Naive B cell (primary cell): ENCODE data around the gene TUBB. TPM values are rescaled to one million over a fixed set of nuclear protein-coding genes. Genes with fewer than 3 reads are reported as not detected.

Source experiments
- ATAC-seq, 2 donors: fragments of 150-1000 bp; cut with Tn5 transposase; 2 replicates each; pipeline ENCODE4 v1.10.0; 2021; ENCODE audit warnings: low read depth in 2 of 2, mild to moderate bottlenecking in 2 of 2, moderate library complexity in 2 of 2
- DNase-seq: peaks from one replicate; pipeline ENCODE4 v3.0.0; 2022
- H3K27ac Mint-ChIP-seq, 6 donors: one replicate each; pipeline ENCODE4 v1.8.0; 2020 to 2022; ENCODE audit warnings: mild to moderate bottlenecking in 6 of 6, mixed read lengths in 6 of 6, moderate library complexity in 5 of 6, inconsistent platforms in 2 of 6
- H3K27me3 Mint-ChIP-seq, 3 donors: one replicate each; pipeline ENCODE4 v1.8.0; 2021 to 2022; ENCODE audit warnings: mixed read lengths in 3 of 3, mild to moderate bottlenecking in 1 of 3
- H3K36me3 Mint-ChIP-seq, 2 donors: one replicate each; pipeline ENCODE4 v1.8.0; 2020 to 2022; ENCODE audit warnings: mixed read lengths in 2 of 2, inconsistent platforms in 1 of 2, mild to moderate bottlenecking in 1 of 2
- H3K4me1 Mint-ChIP-seq, 3 donors: one replicate each; pipeline ENCODE4 v1.8.0; 2020 to 2022; ENCODE audit warnings: mixed read lengths in 3 of 3, inconsistent platforms in 1 of 3, mild to moderate bottlenecking in 1 of 3, moderate library complexity in 1 of 3
- H3K4me3 Mint-ChIP-seq, 8 donors: one replicate each; pipeline ENCODE4 v1.8.0; 2020 to 2022; ENCODE audit warnings: mild to moderate bottlenecking in 8 of 8, mixed read lengths in 8 of 8, moderate library complexity in 8 of 8, inconsistent platforms in 2 of 8
- H3K9me3 Mint-ChIP-seq, 7 donors: one replicate each; pipeline ENCODE4 v1.8.0; 2020 to 2022; ENCODE audit warnings: mixed read lengths in 7 of 7, mild to moderate bottlenecking in 5 of 7, inconsistent platforms in 2 of 7, moderate library complexity in 1 of 7
- polyA plus RNA-seq, 6 donors: library from polyadenylated mRNA; unstranded; fragments of 300-500 nt; fragmentation: Illumina TruSeq; gene quantifications; one replicate each; pipeline ENCODE4 v1.2.3, GENCODE V29; 2021; ENCODE audit warnings: low read depth in 6 of 6

Gene TUBB
- polyA plus RNA-seq, 6 donors from 2014 or later, result 37.9 to 104 (median 73.3) TPM

DNA sequence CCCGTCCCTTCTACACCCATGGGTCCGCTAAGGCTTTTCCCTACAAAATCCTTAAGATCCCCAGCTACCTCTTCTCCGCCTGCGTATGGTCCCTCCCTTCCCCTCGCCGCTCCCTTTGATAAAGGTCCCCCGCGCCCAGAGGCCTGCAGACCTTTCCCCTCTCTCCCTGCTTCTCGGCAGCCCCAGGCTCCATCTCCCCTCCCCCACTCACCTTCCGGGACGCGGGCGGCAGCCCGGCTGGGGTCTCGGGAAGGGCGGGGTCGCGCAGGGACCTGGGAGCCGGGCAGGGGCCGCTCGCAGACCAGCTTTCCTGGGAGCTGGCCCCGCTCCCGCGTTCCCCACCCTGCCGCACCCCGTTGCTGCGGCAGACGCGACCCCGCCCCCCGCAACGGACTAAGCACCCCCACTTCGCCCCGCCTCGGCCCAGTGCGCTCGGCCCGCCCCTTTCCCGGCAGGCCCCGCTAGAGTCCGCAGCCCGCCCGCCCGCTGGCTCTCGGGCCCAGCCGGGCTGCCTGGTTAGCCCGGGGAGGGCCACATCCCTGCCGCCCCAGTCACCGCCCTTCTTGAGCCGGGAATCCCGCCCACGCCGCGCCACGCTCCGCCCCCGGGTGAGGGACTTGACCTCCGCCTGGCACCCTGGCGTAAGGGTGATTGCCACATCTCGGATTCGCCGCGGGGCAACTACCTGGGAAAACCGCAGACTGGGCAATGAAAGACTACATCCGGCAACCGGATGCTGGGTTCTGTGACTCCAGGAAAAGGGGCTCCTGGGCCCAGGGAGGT is 22.4 kb downstream of the TUBB start, which contains the start of gene FLOT1:
Gene FLOT1 (minus strand): TSS at position 372 of the 783 bp plus-strand sequence. CDS start 498 bp downstream, outside the sequence.
- Mint-ChIP-seq H3K4me1 (peaks cover 37 to 43% (median 38%) of the 10 kb centered on the region in 3 donors), H3K27me3 (peaks cover 0 to 5% (median 0%) of the 10 kb centered on the region in 3 donors), H3K36me3 (no peaks in the 10 kb centered on the region), H3K4me3 (peak within 1 kb of the TSS; percentile 83 to 96 (median 92)), H3K9me3 (no peaks in the 10 kb centered on the region), H3K27ac (peak within 1 kb of the TSS; percentile 54 to 89 (median 74))
- ATAC-seq (peak; percentile 58 to 60), DNase-seq (peak; percentile 77)

DNA sequence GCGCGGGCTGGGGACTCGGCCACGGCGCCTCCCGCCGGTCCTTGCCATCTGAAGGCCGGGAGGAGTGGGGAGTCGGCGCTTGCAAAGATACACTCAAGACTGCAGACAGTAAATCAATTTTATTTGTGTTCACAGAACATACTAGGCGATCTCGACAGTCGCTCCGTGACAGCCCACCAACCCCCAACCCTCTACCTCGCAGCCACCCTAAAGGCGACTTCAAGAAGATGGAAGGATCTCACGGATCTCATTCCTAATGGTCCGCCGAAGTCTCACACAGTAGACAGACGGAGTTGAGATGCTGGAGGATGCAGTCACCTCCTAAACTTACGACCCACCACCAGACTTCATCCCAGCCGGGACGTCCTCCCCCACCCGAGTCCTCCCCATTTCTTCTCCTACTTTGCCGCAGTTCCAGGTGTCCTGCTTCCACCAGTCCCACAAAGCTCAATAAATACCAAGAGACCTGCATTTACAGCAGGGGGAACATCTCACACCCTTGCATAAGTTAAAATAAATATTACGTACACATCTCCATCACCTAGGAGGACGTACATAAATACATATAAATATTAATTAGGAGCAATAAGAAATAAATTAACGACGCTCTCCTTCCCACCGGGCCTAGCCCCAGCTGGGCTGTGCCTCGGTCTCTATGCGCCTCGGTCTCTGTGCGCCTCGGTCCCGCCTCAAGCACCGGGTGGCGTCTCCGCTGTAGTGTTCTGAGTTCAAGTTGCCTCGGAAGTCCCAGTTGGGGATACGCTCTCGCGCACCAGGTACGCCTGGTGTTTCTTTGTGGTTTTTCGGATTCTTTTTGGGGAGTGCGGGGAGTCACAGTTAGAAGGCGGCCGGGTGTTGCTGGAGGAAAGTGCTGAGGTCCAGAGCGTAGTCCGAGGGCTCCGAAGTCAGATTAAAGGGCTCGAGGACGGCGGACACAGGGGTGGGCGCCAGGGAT is 23.2 kb downstream of the TUBB start:
- H3K4me3 Mint-ChIP-seq, result peak overlapping the region; percentile 83 to 96 (median 90)
- H3K36me3 Mint-ChIP-seq, result no peaks in the 10 kb centered on the region
- peak; percentile 21 to 22 for ATAC-seq
- peaks cover 34 to 39% (median 34%) of the 10 kb centered on the region in 3 donors for H3K4me1 Mint-ChIP-seq
- H3K27me3 Mint-ChIP-seq, result peaks cover 0 to 7% (median 0%) of the 10 kb centered on the region in 3 donors
- no peak for DNase-seq
- no peaks in the 10 kb centered on the region for H3K9me3 Mint-ChIP-seq
- H3K27ac Mint-ChIP-seq, result peak overlapping the region; percentile 54 to 89 (median 76)

DNA sequence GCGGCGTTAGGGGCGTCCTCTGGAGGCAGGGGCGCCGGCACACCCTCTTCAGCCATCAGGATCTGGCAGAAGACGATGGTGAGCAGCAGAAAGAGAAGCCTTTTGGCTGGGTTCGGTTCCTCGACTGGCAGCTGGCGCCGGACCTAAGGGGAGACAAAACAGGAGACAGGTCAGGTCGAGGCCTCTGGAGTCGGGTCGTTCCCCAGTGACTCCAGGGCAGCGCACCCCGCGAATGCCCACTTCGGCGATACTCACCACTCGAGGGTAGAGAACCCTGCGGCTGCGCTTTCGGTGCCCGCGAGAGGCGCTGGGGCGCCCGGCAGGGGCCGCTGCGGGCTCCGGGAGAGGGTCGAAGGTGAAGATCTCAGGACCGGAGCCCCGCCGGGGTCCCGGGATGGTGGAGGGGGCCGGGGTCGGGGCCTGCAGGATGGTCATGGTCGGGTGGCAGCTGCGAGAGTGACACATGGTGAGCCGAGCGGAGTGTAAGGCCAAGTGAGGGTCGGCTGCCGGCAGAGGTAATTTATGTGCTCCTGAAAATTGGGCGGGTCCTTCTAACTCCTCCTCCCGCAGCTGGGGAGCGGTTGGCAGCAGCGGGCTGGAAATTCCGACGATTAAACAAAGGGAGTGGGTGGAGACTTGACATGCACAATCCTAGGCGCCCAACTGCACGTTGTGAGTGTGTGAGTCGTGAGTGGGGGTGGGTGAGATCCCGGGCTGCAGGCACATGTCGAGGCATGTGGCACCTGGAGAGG is 24.1 kb downstream of the TUBB start, which contains the start of gene IER3:
Gene IER3 (minus strand): TSS at position 494 of the 752 bp plus-strand sequence. CDS start 29 bp downstream, at position 465.
- peak within 1 kb of the TSS; percentile 69 to 89 (median 76) for H3K27ac Mint-ChIP-seq
- ATAC-seq (peak; percentile 71 to 72), DNase-seq (peak; percentile 61)
- peaks cover 0 to 7% (median 0%) of the 10 kb centered on the region in 3 donors for H3K27me3 Mint-ChIP-seq
- peaks cover 31 to 39% (median 34%) of the 10 kb centered on the region in 3 donors for H3K4me1 Mint-ChIP-seq
- no peaks in the 10 kb centered on the region for H3K9me3 Mint-ChIP-seq
- no peaks in the 10 kb centered on the region for H3K36me3 Mint-ChIP-seq
- H3K4me3 Mint-ChIP-seq, result peak within 1 kb of the TSS; percentile 83 to 96 (median 90)

DNA sequence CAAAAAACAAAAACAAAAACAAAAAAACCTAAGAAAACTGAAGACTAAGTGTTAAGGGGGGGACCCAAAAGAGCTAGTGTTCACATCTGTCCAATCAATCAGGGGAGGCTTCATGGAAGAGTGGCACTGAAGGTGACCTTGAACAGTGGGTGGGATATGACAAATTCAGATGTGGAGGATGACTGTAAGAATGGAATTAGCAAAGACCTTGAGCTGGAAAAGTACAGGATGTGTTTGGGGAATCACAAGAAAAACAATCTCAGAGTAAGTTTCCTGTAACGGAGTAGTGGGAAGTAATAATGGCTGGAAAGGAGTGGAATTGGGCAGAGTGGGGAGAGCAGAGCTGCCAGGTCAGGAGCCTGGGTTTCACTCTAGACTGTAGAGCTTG is 27.1 kb downstream of the TUBB start:
- Mint-ChIP-seq H3K9me3 (no peaks in the 10 kb centered on the region), H3K27me3 (peaks cover 0 to 10% (median 0%) of the 10 kb centered on the region in 3 donors), H3K4me3 (no peak overlapping the region), H3K36me3 (no peaks in the 10 kb centered on the region), H3K4me1 (peaks cover 12 to 28% (median 21%) of the 10 kb centered on the region in 3 donors), H3K27ac (peak overlapping the region in 2 of 6 donors; percentile 25 to 89)
- no peak for ATAC-seq
- DNase-seq, result no peak

DNA sequence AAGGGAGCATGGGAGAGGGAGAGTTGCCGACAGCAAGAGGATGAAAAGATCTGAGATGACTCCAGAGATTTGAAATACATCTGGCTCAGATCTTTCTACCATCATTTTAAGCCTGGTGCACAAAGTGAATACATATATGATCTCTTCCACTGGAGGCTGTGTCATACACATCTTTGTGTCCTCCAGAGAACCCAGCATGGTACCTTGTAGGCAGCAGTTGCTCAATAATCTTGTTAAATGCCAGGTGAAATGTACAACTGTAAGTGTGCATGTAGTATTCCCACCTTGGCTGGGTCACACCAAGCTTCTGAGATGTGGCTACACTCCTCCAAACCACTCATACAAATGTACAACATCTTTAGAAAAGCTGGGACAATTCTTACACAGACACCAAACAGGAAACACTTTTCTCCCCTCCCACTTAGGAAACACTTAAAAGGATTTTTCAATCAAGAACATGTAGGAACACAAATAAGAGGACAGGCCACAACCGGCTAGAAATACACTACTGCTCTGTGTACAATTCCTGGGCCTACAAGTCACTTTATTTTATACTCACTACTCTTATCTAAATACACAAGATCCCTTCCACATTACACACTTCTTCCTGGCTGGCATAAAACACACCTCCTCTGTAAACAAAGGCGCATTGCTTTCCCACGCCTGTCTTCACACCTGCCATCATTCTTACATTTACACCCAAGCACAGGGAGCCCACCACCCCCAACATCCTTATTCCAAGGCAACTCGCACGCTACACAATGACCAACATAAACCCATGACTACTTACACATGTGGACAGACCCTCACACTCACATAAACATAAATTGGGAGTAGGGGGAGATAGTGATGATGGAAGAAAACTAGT is 28.0 kb downstream of the TUBB start:
- Mint-ChIP-seq H3K36me3 (no peaks in the 10 kb centered on the region), H3K4me3 (no peak overlapping the region), H3K4me1 (peaks cover 14 to 29% (median 15%) of the 10 kb centered on the region in 3 donors), H3K9me3 (no peaks in the 10 kb centered on the region), H3K27me3 (peaks cover 0 to 15% (median 0%) of the 10 kb centered on the region in 3 donors), H3K27ac (peak overlapping the region in 1 of 6 donors; percentile 5)
- DNase-seq (no peak), ATAC-seq (no peak)

DNA sequence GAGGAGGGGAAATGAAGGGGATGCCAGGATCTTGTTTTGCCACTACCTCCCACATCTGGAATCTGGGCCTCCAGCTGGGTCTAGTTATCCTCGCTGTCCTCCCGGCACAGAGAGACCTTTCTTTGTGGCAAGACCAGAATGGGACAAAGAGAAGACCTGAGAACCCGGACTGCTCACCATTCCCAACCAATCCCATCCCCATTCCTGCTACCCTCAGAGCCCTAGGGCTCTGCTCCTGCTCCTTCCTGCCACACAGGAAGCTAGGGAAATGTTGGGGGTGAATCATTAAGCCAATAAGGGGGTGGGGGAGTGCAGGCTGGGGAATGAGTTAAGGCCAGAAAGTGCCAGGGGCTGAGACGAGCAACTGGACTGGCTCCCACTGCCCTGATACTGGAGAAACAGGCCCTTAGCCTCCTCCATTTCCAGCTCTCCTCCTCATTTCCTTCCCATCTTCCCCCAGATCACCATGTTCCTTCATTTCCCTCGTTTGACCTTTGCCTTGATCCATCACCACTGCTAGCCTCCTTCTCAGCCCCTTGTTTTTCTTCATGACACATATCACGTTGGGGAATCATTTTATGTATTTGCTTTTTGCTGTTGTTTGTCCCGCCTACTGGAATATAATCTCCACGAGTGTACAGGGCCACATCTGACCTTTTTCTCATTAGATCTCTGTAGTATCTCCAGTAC is 28.8 kb downstream of the TUBB start:
- DNase-seq (no peak), ATAC-seq (no peak)
- Mint-ChIP-seq H3K4me3 (no peak overlapping the region), H3K9me3 (no peaks in the 10 kb centered on the region), H3K27ac (no peak overlapping the region), H3K36me3 (no peaks in the 10 kb centered on the region), H3K4me1 (peaks cover 6 to 21% (median 6%) of the 10 kb centered on the region in 3 donors), H3K27me3 (peaks cover 0 to 15% (median 0%) of the 10 kb centered on the region in 3 donors)

DNA sequence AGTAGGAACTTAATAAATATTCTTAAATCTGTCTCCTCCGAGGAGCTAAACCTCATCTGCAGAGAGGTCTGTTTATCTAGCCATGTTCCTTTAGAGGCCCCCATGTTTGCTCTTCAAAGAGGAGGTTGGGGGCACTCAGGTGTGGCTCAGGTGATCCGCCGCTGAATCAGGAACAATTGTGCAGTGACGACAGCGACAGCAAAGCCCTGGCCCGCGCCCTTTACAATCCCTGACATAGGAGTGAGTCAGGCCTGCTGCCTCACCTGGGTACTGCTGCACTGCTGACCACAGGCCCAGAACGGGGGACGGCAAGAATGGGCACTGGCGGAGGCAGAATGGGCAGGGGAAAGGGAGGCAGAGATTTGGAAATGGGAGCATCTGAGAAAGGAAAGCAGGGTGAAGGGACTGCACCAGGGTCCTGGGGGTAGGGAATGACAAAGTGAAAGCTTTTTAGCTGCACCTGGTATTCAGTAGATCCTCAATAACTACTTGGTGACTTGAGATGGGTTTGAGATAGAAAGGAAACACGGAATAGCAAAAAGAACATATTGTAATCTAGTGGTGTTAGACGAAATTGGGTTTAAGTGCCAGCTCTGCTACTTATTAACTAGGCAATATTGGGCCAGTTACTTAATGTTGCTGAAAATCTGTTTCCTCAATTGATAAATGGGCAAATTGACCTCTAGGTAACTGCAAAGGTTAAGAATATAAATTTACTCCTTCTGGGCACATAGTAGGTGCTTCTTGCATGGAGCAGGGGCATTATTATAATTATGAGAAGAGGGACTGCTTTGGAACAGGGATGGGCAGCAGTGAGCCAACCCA is 29.6 kb downstream of the TUBB start:
- no peak overlapping the region for H3K4me3 Mint-ChIP-seq
- ATAC-seq, result no peak
- no peak overlapping the region for H3K27ac Mint-ChIP-seq

DNA sequence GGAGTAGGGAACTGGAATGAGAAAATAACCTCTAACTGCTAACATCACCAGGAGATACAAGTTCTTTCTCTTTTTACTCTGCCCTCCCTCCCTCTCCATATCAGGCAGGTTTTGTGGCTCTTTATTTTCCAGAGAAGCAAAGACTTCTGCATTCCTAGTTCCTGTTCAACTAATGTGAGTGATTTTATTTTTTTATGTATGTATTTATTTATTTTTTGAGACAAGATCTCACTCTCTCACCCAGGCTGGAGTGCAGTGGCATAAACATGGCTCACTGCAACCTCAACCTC is 30.2 kb downstream of the TUBB start:
- no peak overlapping the region for H3K4me3 Mint-ChIP-seq
- H3K4me1 Mint-ChIP-seq, result peaks cover 0 to 8% (median 4%) of the 10 kb centered on the region in 3 donors
- H3K27me3 Mint-ChIP-seq, result peaks cover 0 to 15% (median 0%) of the 10 kb centered on the region in 3 donors
- H3K36me3 Mint-ChIP-seq, result no peaks in the 10 kb centered on the region
- no peak overlapping the region for H3K27ac Mint-ChIP-seq
- ATAC-seq, result no peak
- no peak for DNase-seq
- no peaks in the 10 kb centered on the region for H3K9me3 Mint-ChIP-seq

More for the DNA sequence above, 29.6 kb downstream of the TUBB start:
- H3K9me3 Mint-ChIP-seq, result no peaks in the 10 kb centered on the region
- peaks cover 0 to 15% (median 0%) of the 10 kb centered on the region in 3 donors for H3K27me3 Mint-ChIP-seq
- peaks cover 3 to 14% (median 4%) of the 10 kb centered on the region in 3 donors for H3K4me1 Mint-ChIP-seq
- DNase-seq, result no peak
- H3K36me3 Mint-ChIP-seq, result no peaks in the 10 kb centered on the region

DNA sequence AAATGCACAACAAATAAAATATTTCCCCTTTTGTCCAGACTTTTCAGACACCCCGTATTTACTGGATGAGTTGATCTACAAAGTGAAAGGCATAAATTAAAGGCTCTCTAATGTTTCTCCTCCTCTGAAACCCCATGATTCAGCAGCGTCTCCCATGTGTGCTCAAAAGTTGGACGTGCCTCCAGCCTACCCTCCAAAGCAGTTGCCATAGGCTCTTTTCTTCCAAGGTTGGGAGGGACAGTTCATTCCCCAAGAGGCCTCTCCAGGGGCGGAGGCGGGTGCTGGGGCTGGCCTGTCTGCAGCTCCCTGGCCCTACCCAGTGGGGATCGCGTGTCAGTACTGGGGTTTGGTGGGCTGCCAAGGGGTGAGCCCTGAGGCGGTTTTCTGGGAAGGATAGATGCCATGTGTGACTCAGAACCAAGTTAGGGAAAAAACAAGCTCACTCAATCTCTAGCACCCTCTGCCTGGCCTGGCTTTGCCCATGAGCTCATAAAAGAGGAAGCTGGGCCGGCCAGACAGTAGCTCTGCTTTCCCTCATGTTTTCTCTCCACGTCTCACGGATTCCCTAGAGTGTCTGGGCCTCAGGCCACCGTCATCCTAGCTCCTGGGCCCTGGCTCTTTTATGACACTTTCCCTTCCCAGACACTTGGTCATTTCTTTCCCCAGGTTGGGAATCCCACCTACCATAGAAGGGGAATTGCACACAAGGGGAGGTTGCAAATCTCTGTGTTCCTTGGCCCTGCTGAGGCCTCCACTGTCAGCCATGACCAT is 32.2 kb downstream of the TUBB start:
- no peaks in the 10 kb centered on the region for H3K36me3 Mint-ChIP-seq
- H3K27me3 Mint-ChIP-seq, result peaks cover 0 to 17% (median 3%) of the 10 kb centered on the region in 3 donors
- H3K9me3 Mint-ChIP-seq, result no peaks in the 10 kb centered on the region
- no peak overlapping the region for H3K4me3 Mint-ChIP-seq
- no peak for DNase-seq
- H3K27ac Mint-ChIP-seq, result peak overlapping the region in 1 of 6 donors; percentile 65
- peak in 1 of 2 donors; percentile 36 for ATAC-seq
- H3K4me1 Mint-ChIP-seq, result peaks cover 0 to 7% (median 4%) of the 10 kb centered on the region in 3 donors

DNA sequence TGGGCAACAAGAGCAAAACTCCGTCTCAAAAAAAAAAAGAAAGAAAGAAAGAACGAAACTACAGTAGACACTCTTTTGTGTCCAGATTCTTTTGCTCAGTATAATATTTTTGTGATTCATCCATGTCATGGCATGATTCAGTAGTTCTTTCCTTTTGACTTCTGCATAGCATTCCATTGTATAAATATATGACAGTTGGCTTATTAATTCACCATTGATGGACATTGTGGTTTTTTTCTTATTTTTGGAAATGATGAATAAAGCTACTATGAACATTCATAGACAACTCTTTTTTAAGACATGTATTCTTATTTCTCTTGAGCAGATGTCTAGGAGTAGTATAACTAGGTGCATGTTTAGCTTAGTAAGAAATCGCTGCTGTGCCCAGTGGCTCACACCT is 34.5 kb downstream of the TUBB start:
- Mint-ChIP-seq H3K4me1 (peaks cover 0 to 18% (median 17%) of the 10 kb centered on the region in 3 donors), H3K4me3 (no peak overlapping the region), H3K27me3 (peaks cover 0 to 14% (median 5%) of the 10 kb centered on the region in 3 donors), H3K27ac (no peak overlapping the region), H3K9me3 (no peaks in the 10 kb centered on the region), H3K36me3 (no peaks in the 10 kb centered on the region)
- DNase-seq (no peak), ATAC-seq (no peak)
